Left renal pelvis (tissue), 4 donors: Measurements from ENCODE around the gene ATP6V1F. TPM values are rescaled to one million over a fixed set of nuclear protein-coding genes. Genes with fewer than 3 reads are reported as not detected.

Source experiments
- DNase-seq, 4 donors: peaks; one replicate each; pipeline ENCODE4 v3.0.0-alpha.2; 2013; ENCODE audit warnings: low read depth in 4 of 4, low spot score in 3 of 4
- polyA plus RNA-seq, 4 donors: library from polyadenylated mRNA; unstranded; fragments of 120-200 nt; gene quantifications; one replicate each; pipeline ENCODE4 v1.2.1, GENCODE V29; 2013; ENCODE audit not compliant: insufficient read length in 4 of 4

The ATP6V1F gene
- polyA plus RNA-seq, 4 donors, result 96.7 to 235 (median 212) TPM

DNA sequence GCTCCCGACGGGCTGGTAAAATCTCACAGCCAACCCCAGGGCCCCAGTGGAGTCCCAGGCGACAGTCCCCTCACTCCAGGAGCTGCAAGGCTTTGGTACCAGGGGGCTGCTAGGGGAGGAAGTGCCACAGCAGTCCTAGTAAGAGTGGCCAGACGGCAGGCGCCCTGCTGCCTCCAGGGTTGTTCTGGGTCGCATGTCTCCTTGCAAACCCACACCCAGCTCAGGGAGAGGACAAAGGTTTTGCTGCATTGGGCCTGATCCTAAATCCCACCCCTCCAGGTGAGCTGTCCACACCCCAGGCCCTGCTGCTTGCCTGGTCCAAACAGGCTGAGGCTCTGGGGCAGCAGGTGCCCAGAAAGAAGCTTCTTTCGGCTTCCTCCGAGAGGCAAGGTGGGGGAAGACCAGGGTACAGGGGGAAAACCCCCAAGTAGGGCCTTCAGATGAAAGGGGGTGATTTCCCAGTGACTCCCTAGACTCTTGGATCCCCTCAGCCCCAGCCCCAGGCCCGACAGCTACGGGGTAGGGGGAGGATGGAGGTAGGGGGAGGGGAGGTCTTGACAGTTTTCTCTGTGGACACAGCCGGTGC lies 52.0 kb downstream of the ATP6V1F start:
- DNase-seq, result no peak

- no peak for DNase-seq
Observed at GRCh38 chr7:128915271-128915819, 52.7 kb downstream of the ATP6V1F start.

Other genes with a start within 250 kb of the ATP6V1F start
- gene GARIN1A, start 190.6 kb upstream of the ATP6V1F start, polyA plus RNA-seq, result 1 to 10 TPM; 1.3 to 5.5 (median 1.5) TPM
- gene CALU, start 123.5 kb upstream of the ATP6V1F start, polyA plus RNA-seq, result 100 to 1,000 TPM; 162 to 319 (median 235) TPM
- 1 to 10 TPM; 1.3 to 2.2 (median 1.5) TPM for gene OPN1SW, start 87.1 kb upstream of the ATP6V1F start, polyA plus RNA-seq
- gene CCDC136, start 70.9 kb upstream of the ATP6V1F start, polyA plus RNA-seq, result 10 to 100 TPM; 12.3 to 24.5 (median 15.3) TPM
- 10 to 100 TPM; 11.8 to 21.0 (median 17.2) TPM for gene FLNC, start 32.5 kb upstream of the ATP6V1F start, polyA plus RNA-seq
- 10 to 100 TPM in 3 of 4 donors, 1 to 10 TPM in 1; 1.6 to 38.8 (median 17.9) TPM for gene KCP, start 47.9 kb downstream of the ATP6V1F start, polyA plus RNA-seq
- gene IRF5, start 75.1 kb downstream of the ATP6V1F start, polyA plus RNA-seq, result 10 to 100 TPM in 2 of 4 donors, 1 to 10 TPM in 2; 2.8 to 16.1 (median 10.4) TPM
- 10 to 100 TPM; 28.3 to 51.7 (median 42.8) TPM for gene TNPO3, start 192.3 kb downstream of the ATP6V1F start, polyA plus RNA-seq